NB4 (cell line): ENCODE measurements around the gene MYOC.

Experiments used
- CTCF ChIP-seq: IDR thresholded peaks from one replicate; pipeline ENCODE4 v1.5.1; 2012; ENCODE audit warnings: low read depth, low read length
- MAX ChIP-seq: IDR thresholded peaks from 2 replicates; pipeline ENCODE4 v1.6.1; 2011; ENCODE audit warnings: low read depth, low read length

- TF ChIP-seq CTCF, result no peak
- no peak for TF ChIP-seq MAX
These were observed 56.4 kb downstream of the MYOC start for GRCh38 chr1:171596119-171596518.
